HEK293 (cell line): ENCODE measurements around the gene MYL12A.

ENCODE experiments used
- BCL11A ChIP-seq: fragments of 450-650 bp; formaldehyde crosslinking; IDR thresholded peaks from 2 replicates; pipeline ENCODE4 v1.5.1; 2016; ENCODE audit warnings: low read depth, missing biosample characterization, missing genetic modification characterization
- SP7 ChIP-seq: fragments of 450-650 bp; formaldehyde crosslinking; IDR thresholded peaks from 2 replicates; pipeline ENCODE4 v1.5.1; 2016; ENCODE audit warnings: missing biosample characterization, missing genetic modification characterization
- ZBTB1 ChIP-seq: fragments of 450-650 bp; formaldehyde crosslinking; IDR thresholded peaks from 2 replicates; pipeline ENCODE4 v1.5.1; 2016; ENCODE audit warnings: missing biosample characterization, missing genetic modification characterization
- ZBTB7A ChIP-seq: fragments of 450-650 bp; formaldehyde crosslinking; IDR thresholded peaks from 2 replicates; pipeline ENCODE4 v1.5.1; 2016; ENCODE audit warnings: low read depth, missing biosample characterization, missing genetic modification characterization
- ZFP37 ChIP-seq: fragments of 450-650 bp; formaldehyde crosslinking; IDR thresholded peaks from 2 replicates; pipeline ENCODE4 v1.5.1; 2016; ENCODE audit warnings: missing biosample characterization, missing genetic modification characterization
- ZNF24 ChIP-seq: fragments of 450-650 bp; formaldehyde crosslinking; IDR thresholded peaks from 2 replicates; pipeline ENCODE4 v1.5.1; 2016; ENCODE audit warnings: missing biosample characterization, missing genetic modification characterization
- ZNF266 ChIP-seq: fragments of 450-650 bp; formaldehyde crosslinking; IDR thresholded peaks from 2 replicates; pipeline ENCODE4 v1.5.1; 2016; ENCODE audit warnings: missing biosample characterization, missing genetic modification characterization, low read depth
- ZNF398 ChIP-seq: fragments of 450-650 bp; formaldehyde crosslinking; IDR thresholded peaks from 2 replicates; pipeline ENCODE4 v1.5.1; 2017; ENCODE audit warnings: missing biosample characterization, missing genetic modification characterization
- ZNF76 ChIP-seq: fragments of 450-650 bp; formaldehyde crosslinking; IDR thresholded peaks from 2 replicates; pipeline ENCODE4; 2016; ENCODE audit warnings: low read depth, missing biosample characterization, missing genetic modification characterization, borderline replicate concordance
- ZNF776 ChIP-seq: fragments of 450-650 bp; formaldehyde crosslinking; IDR thresholded peaks from 2 replicates; pipeline ENCODE4 v1.5.0; 2017; ENCODE audit warnings: missing biosample characterization, missing genetic modification characterization, borderline replicate concordance
- TF ChIP-seq, protein P1 (sequence below): fragments of 450-650 bp; formaldehyde crosslinking; IDR thresholded peaks from 2 replicates; pipeline ENCODE4 v1.5.1; 2016; ENCODE audit warnings: missing biosample characterization, missing genetic modification characterization
- TF ChIP-seq, protein P2 (sequence below): fragments of 450-650 bp; formaldehyde crosslinking; IDR thresholded peaks from 2 replicates; pipeline ENCODE4 v1.5.1; 2016; ENCODE audit warnings: missing biosample characterization, missing genetic modification characterization
- TF ChIP-seq, protein P3 (sequence below): fragments of 450-650 bp; formaldehyde crosslinking; IDR thresholded peaks from 2 replicates; pipeline ENCODE4 v1.5.1; 2016; ENCODE audit warnings: missing biosample characterization, missing genetic modification characterization

GRCh38 chr18:3217948-3218647, 29.5 kb upstream of the MYL12A start:
- TF ChIP-seq ZFP37 (tag by site-specific recombination), result no peak
- no peak for TF ChIP-seq ZNF24
- TF ChIP-seq, protein P1, sequence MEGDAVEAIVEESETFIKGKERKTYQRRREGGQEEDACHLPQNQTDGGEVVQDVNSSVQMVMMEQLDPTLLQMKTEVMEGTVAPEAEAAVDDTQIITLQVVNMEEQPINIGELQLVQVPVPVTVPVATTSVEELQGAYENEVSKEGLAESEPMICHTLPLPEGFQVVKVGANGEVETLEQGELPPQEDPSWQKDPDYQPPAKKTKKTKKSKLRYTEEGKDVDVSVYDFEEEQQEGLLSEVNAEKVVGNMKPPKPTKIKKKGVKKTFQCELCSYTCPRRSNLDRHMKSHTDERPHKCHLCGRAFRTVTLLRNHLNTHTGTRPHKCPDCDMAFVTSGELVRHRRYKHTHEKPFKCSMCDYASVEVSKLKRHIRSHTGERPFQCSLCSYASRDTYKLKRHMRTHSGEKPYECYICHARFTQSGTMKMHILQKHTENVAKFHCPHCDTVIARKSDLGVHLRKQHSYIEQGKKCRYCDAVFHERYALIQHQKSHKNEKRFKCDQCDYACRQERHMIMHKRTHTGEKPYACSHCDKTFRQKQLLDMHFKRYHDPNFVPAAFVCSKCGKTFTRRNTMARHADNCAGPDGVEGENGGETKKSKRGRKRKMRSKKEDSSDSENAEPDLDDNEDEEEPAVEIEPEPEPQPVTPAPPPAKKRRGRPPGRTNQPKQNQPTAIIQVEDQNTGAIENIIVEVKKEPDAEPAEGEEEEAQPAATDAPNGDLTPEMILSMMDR, result no peak
- TF ChIP-seq, protein P2, sequence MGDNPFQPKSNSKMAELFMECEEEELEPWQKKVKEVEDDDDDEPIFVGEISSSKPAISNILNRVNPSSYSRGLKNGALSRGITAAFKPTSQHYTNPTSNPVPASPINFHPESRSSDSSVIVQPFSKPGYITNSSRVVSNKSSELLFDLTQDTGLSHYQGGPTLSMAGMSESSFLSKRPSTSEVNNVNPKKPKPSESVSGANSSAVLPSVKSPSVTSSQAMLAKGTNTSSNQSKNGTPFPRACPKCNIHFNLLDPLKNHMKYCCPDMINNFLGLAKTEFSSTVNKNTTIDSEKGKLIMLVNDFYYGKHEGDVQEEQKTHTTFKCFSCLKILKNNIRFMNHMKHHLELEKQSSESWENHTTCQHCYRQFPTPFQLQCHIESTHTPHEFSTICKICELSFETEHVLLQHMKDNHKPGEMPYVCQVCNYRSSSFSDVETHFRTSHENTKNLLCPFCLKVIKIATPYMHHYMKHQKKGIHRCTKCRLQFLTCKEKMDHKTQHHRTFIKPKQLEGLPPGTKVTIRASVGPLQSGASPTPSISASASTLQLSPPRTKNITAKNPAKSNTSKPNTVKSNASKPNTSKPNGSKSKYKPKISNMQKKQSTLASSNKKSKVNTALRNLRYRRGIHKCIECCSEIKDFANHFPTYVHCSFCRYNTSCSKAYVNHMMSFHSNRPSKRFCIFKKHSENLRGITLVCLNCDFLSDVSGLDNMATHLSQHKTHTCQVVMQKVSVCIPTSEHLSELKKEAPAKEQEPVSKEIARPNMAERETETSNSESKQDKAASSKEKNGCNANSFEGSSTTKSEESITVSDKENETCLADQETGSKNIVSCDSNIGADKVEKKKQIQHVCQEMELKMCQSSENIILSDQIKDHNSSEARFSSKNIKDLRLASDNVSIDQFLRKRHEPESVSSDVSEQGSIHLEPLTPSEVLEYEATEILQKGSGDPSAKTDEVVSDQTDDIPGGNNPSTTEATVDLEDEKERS (tag by site-specific recombination), result no peak
- TF ChIP-seq ZNF76 (tag by site-specific recombination), result no peak
- TF ChIP-seq ZNF776 (tag by site-specific recombination), result no peak
- TF ChIP-seq ZNF266 (tag by site-specific recombination), result no peak
- TF ChIP-seq ZBTB7A (tag by site-specific recombination), result no peak
- no peak for TF ChIP-seq BCL11A
- TF ChIP-seq ZNF398 (tag by site-specific recombination), result no peak
- no peak for TF ChIP-seq ZBTB1
- TF ChIP-seq SP7 (tag by site-specific recombination), result no peak
- TF ChIP-seq, protein P3, sequence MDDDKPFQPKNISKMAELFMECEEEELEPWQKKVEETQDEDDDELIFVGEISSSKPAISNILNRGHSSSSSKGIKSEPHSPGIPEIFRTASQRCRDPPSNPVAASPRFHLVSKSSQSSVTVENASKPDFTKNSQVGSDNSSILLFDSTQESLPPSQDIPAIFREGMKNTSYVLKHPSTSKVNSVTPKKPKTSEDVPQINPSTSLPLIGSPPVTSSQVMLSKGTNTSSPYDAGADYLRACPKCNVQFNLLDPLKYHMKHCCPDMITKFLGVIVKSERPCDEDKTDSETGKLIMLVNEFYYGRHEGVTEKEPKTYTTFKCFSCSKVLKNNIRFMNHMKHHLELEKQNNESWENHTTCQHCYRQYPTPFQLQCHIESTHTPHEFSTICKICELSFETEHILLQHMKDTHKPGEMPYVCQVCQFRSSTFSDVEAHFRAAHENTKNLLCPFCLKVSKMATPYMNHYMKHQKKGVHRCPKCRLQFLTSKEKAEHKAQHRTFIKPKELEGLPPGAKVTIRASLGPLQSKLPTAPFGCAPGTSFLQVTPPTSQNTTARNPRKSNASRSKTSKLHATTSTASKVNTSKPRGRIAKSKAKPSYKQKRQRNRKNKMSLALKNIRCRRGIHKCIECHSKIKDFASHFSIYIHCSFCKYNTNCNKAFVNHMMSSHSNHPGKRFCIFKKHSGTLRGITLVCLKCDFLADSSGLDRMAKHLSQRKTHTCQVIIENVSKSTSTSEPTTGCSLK (tag by site-specific recombination), result no peak
